OCI-LY7 (cell line): ENCODE measurements around the gene LRBA. TPM values are rescaled to one million over a fixed set of nuclear protein-coding genes. Genes with fewer than 3 reads are reported as not detected.

Experiments used
- BruUV-seq: library from RNA; stranded (reverse); fragments of 400-500 nt; replicated peaks from 2 replicates; lab custom pipeline; 2021; lab: Mats Ljungman, UMichigan
- CTCF ChIA-PET: fragments of 300-600 bp; sonication (Branson Sonifier 250); formaldehyde crosslinking; loops from one replicate; lab custom pipeline; 2022; ENCODE audit warnings: antibody characterized with exemption; ENCODE audit not compliant: unreplicated experiment; lab: Charles Lee
- POLR2A ChIA-PET: fragments of 300-600 bp; sonication (Branson Sonifier 250); formaldehyde crosslinking; loops from one replicate; lab custom pipeline; 2022; ENCODE audit warnings: antibody characterized with exemption; lab: Charles Lee
- DNase-seq: peaks from one replicate; pipeline ENCODE4 v3.0.0-alpha.2; 2015; ENCODE audit warnings: low spot score
- H2AFZ ChIP-seq: fragments of 200-600 bp; sonication (generic), shearing (Covaris generic); 2 replicates; pipeline ENCODE4 v1.6.1; 2014; ENCODE audit warnings: mild to moderate bottlenecking, antibody characterized with exemption, low read length, moderate library complexity
- H3K27ac ChIP-seq: fragments of 200-600 bp; sonication (generic); 2 replicates; pipeline ENCODE4 v1.5.1; 2014; ENCODE audit warnings: mixed run types, low read depth, mild to moderate bottlenecking, moderate library complexity, low read length, inconsistent platforms; ENCODE audit not compliant: poor library complexity, severe bottlenecking
- H3K36me3 ChIP-seq: fragments of 200-600 bp; sonication (generic); 2 replicates; pipeline ENCODE4 v1.6.1; 2014; ENCODE audit warnings: mild to moderate bottlenecking, antibody characterized with exemption, low read length, moderate library complexity, mixed read lengths; ENCODE audit not compliant: insufficient read depth
- H3K4me1 ChIP-seq: fragments of 200-600 bp; sonication (generic); 2 replicates; pipeline ENCODE4 v1.5.1; 2014; ENCODE audit warnings: mild to moderate bottlenecking, low read length; ENCODE audit not compliant: insufficient read depth, poor library complexity, severe bottlenecking
- H3K4me2 ChIP-seq: fragments of 200-600 bp; sonication (generic); 2 replicates; pipeline ENCODE4 v1.6.1; 2014; ENCODE audit warnings: mild to moderate bottlenecking, low read length
- H3K4me3 ChIP-seq: fragments of 200-600 bp; sonication (generic); 2 replicates; pipeline ENCODE4 v1.5.1; 2014; ENCODE audit warnings: mild to moderate bottlenecking, low read depth, low read length; ENCODE audit not compliant: poor library complexity, severe bottlenecking
- H3K79me2 ChIP-seq: fragments of 200-600 bp; sonication (generic); 2 replicates; pipeline ENCODE4 v1.6.1; 2016; ENCODE audit warnings: low read depth, mild to moderate bottlenecking, low read length, moderate library complexity, mixed read lengths; ENCODE audit not compliant: insufficient read depth
- H3K9me2 ChIP-seq: fragments of 200-600 bp; sonication (generic); 2 replicates; pipeline ENCODE4 v1.6.1; 2016; ENCODE audit warnings: mild to moderate bottlenecking, low read length, mixed read lengths; ENCODE audit not compliant: insufficient read depth
- H3K9me3 ChIP-seq: fragments of 200-600 bp; sonication (generic); 2 replicates; pipeline ENCODE4 v1.6.1; 2014; ENCODE audit warnings: mild to moderate bottlenecking, mixed run types, low read length, mixed read lengths
- H4K20me1 ChIP-seq: fragments of 200-600 bp; sonication (generic); 2 replicates; pipeline ENCODE4 v1.6.1; 2014; ENCODE audit warnings: mild to moderate bottlenecking, antibody characterized with exemption, low read length, moderate library complexity, mixed read lengths; ENCODE audit not compliant: insufficient read depth
- CTCF ChIP-seq: fragments of 200-600 bp; sonication (generic); conservative IDR thresholded peaks from 2 replicates; pipeline ENCODE4 v1.5.1; 2014; ENCODE audit warnings: mild to moderate bottlenecking, antibody characterized with exemption, low read length, moderate library complexity, mixed read lengths
- EZH2phosphoT487 ChIP-seq: fragments of 200-600 bp; sonication (generic); IDR thresholded peaks from 2 replicates; pipeline ENCODE4 v1.6.1; 2018; ENCODE audit warnings: low read depth, borderline replicate concordance, mild to moderate bottlenecking, mixed run types, antibody characterized with exemption, low read length, moderate library complexity, mixed read lengths
- intact Hi-C: fragments of 100-400 bp; cut with micrococcal nuclease; formaldehyde crosslinking; loops from one replicate; pipeline ENCODE4 v1.10.0; 2022; ENCODE audit not compliant: unreplicated experiment
- total RNA-seq, 2 experiments: library from RNA; depleted of rRNA in 1 of 2; stranded (reverse); fragments of >200 nt in 1 of 2; shearing (Covaris generic) in 1 of 2; gene quantifications; 2 replicates each; pipeline ENCODE4 v1.2.3, GENCODE V29; 2014 to 2022

LRBA gene
- total RNA-seq, 2 experiments from 2014 or later: 60.4 to 66.7 TPM

GRCh38 chr4:150431221-150431620 is 583.9 kb downstream of the LRBA start:
- BruUV-seq: no TSS peak
- CTCF ChIA-PET: no interaction called here
- Histone ChIP-seq H3K4me3 (no peak overlapping the region), H3K4me2 (no peak overlapping the region), H3K9me2 (no peaks in the 10 kb centered on the region), H3K36me3 (no peaks in the 10 kb centered on the region), H3K27ac (no peak overlapping the region), H2AFZ (no peak overlapping the region), H3K79me2 (no peaks in the 10 kb centered on the region), H3K9me3 (no peaks in the 10 kb centered on the region), H4K20me1 (no peaks in the 10 kb centered on the region), H3K4me1 (no peaks in the 10 kb centered on the region)
- TF ChIP-seq EZH2phosphoT487 (no peak), CTCF (no peak)
- intact Hi-C loops: no loop called here
- POLR2A ChIA-PET: interaction anchor here (1.5 kb wide), 1 partner anchor 122 kb away, joined by 4 read pairs; no protein-coding TSS in a partner anchor
- no peak for DNase-seq

GRCh38 chr4:150425161-150425560 is 589.9 kb downstream of the LRBA start:
- Histone ChIP-seq H4K20me1 (no peaks in the 10 kb centered on the region), H3K27ac (no peak overlapping the region), H3K36me3 (no peaks in the 10 kb centered on the region), H3K4me1 (no peaks in the 10 kb centered on the region), H2AFZ (no peak overlapping the region), H3K9me2 (no peaks in the 10 kb centered on the region), H3K4me2 (no peak overlapping the region), H3K9me3 (no peaks in the 10 kb centered on the region), H3K4me3 (no peak overlapping the region), H3K79me2 (no peaks in the 10 kb centered on the region)
- no TSS peak for BruUV-seq
- POLR2A ChIA-PET: interaction anchor here (0.7 kb wide), 1 partner anchor 15 kb away, joined by 3 read pairs; no protein-coding TSS in a partner anchor
- intact Hi-C loops: no loop called here
- CTCF ChIA-PET: no interaction called here
- DNase-seq: no peak
- TF ChIP-seq EZH2phosphoT487: no peak
- no peak for TF ChIP-seq CTCF

- H3K27ac ChIP-seq: no peak overlapping the region
- TF ChIP-seq EZH2phosphoT487 (no peak), CTCF (no peak)
- ChIA-PET POLR2A (no interaction called here), CTCF (no interaction called here)
- no peaks in the 10 kb centered on the region for H3K9me3 ChIP-seq
- intact Hi-C loops: no loop called here
- H3K4me2 ChIP-seq: no peak overlapping the region
- H3K79me2 ChIP-seq: no peaks in the 10 kb centered on the region
- DNase-seq: no peak
- no peaks in the 10 kb centered on the region for H3K9me2 ChIP-seq
- H3K4me3 ChIP-seq: no peak overlapping the region
- H4K20me1 ChIP-seq: no peaks in the 10 kb centered on the region
- no peaks in the 10 kb centered on the region for H3K4me1 ChIP-seq
- no peak overlapping the region for H2AFZ ChIP-seq
- H3K36me3 ChIP-seq: no peaks in the 10 kb centered on the region
- no TSS peak for BruUV-seq
Measured at GRCh38 chr4:150423503-150423902, 591.6 kb downstream of the LRBA start.
